AG20443 (cell line): ENCODE measurements around the gene LCP2.
A peak's percentile ranks its signal among the peaks of the same experiment; 100 is the strongest.
"Not testable (repeated sequence)": the region's sequence is repeated elsewhere in the genome, so short reads cannot be mapped to it uniquely, and the experiment has no call there.

ENCODE experiments used
- DNase-seq: peaks from one replicate; pipeline ENCODE4 v3.0.0; 2012; ENCODE audit warnings: low spot score, mixed read lengths

The LCP2 gene

DNA sequence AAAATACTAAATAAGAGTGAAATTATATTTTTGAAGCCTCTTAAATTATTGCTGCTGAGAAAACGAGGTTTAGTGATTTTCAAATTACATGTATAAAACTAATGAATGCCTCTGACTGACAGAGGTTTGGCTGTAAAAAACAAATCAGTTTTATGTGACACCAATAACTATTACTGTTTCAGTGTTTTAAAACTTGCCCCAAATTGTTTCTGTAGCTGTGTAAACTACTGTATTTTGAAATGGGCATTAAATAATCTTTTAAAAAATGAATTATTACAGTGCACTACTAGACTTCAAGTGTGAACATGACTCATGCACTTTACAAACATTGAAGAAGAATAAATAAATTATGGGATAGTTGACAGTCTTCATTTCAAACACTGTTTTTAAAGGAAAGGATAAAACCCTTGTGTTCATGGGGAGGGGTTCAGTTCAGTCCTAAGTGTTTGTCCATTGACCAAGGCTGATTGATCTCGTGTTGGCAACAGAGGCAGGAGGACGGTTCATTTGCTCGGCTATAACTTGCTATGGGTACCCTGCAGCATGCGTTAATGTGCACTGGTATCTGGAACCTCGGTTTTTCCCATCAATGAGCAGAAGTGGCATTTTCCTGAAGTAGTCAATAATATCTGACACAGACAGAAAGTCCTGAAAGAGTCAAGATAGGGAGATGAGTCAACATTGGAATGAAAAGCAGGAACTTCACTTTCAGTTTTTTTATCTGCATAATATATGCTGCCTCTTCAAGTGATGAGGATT lies 49.2 kb downstream of the LCP2 start:
- DNase-seq = no peak

DNA sequence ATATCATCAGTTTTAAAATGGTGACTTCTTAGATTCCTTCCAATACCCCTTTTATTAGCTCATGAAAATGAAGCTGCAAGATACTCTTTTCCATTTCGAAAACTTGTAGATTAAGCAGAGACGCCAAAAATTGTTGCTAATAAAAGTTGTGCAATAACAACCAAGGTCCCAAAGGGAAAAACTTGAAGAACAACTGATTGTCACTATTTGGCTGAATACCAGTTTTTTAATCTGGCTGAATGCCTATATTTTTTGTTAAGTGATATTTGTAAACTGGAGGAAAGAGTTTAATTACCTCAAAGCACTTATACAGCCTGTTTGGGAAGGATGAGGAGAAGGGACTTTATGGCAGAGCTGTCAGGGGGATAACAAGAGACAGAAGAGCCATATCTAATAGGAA lies 50.2 kb downstream of the LCP2 start:
- no peak for DNase-seq

DNA sequence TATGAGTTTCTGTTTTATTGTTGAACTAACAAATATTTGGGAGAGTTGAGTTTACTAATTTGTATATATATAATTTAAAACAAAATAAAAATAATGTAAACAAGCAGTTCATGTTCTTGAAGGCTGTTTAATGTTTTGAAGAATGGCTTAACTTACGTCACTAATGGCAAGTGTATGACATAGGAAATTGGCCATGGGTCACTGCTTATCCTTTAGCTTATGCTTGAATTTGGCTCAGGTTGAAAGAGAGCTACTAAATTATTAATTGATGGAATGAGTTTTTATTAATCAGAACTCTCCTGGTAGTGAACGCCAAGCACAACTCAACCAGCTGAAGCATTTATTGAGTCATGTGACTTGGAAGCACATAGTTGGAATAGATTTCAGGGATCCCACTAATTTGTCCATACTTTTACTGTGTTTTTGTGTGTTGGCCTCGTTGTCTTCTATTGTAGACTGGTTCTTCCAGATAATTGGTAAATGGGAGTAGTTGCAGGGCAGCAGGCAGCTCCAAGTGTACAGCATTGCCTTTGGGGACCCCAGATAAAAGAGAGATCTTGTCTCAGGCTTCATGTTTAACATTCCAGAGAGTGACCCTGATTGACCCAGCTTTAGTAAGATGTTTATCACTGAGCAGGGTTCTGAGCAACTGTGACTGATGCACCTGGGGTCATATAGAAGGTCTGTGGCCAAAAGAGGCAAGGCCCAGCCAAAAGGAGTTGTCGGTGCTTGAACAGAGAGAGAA lies 51.3 kb downstream of the LCP2 start:
- no peak for DNase-seq

GRCh38 chr5:170245436-170245835 lies 52.1 kb downstream of the LCP2 start:
- DNase-seq = not testable (repeated sequence)

DNA sequence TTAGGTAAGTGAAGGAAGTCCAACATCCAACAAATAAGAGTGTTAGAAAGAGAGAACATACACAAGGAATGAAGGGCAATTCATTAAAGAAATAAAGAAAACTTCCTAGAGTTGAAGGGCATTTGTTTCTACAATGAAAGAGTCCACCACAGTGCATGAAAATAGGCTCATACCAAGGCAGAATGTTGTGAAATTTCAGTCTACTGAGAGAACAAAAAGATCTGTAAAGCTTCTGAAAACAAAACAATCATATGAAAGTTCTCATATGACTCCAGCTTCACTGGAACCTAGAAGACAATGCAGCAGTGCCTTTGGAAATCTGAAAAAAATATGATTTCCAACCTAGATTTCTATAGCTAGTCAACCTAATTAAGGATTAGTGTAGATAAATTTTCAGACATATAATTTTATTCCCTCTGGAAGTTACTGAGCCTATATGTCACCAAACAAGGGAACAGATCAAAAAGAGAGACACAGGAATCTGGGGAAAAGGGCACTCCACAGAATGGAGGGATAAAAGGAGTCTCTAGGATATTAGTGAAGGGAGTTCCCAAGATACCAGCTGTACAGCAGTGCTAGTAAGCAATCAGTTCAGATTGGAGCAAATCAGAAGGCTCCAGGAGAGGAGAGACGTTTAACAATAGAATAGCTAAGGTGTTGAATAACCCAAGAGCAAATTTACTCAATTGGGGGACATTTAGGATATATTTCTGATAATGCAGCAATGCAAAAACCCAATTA lies 59.0 kb downstream of the LCP2 start:
- DNase-seq = no peak

GRCh38 chr5:170235876-170236864 lies 61.4 kb downstream of the LCP2 start:
- no peak for DNase-seq

DNA sequence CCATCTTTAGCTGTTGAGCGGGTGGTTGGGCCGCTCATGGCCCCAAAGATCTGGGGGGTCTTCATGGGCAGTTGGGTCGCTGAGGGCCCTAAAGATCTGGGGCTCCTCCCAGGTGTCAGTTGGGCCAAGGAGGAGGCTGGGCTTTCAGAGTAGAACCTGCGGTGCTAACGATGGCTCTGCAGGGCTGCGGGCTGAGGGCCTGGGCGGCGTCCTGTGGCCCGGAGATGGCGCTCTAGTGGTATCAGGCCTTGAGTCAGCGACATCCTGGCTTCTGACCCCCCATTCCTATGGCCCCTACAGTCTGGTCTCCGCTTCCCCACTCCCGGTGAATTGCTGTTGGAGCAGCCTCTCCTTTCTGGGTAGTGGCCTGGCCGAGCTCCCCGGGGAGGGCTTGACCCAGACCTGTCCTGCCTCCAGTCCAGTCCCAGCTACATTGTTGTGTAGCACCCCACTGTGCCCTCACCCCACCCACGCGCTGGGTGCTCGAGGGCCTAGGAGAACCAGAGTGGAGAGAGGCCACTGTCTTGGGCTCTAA lies 64.2 kb downstream of the LCP2 start:
- no peak for DNase-seq

DNA sequence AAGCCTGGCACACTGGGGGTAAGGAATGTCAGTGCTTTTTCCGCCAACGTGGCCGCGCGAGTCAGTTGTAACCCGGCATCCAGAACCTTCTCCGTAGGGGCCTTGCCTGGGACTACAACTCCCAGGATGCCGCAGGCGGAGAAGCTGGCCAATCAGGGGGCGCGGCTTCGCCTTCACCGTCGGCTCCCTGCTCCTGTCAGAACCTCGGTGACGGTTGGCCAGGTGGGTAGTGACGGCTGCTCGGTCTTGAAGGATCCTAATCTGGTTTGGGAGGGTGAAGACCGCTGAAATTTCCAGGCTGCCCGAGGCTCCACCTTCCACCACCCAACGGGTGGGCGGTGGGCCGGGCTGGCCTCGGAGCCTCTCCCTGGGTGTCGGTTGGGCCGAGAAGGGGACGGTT lies 64.8 kb downstream of the LCP2 start, which contains the start of gene C5orf58:
Gene C5orf58, plus strand, starts transcription at position 200 of the 400 bp plus-strand sequence. CDS start 1,992 bp downstream, outside the sequence.
- no peak for DNase-seq

DNA sequence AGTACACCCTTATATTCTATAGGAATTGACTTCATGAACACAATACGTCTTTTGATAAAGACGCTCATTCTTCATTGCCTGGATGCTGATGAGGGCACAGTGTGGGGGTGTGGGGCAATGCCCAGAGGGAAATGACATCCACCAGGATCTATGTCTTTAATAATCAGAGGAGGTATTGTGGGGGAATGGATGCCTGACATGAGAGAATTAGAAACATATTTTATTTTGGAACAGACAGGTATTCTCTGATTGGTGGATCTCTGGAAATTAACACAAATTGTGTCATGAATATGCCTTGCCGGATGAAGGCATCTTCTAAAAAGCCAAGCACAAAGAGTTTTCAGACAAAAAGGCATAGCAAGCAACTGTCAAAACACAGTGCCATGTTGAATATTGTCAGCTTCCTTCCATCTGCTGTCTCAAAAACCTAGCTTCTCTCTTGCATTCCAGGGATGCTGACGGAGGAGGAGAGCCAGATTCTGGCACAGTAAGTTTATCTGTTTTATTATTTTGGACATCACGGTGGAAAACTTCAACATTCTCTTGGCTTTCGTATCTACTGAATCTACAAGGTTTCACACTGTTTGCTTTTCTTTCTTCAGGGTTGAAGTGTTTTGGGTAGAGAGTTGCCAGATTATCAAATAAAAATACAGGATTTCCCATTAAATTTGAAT lies 68.7 kb downstream of the LCP2 start:
- DNase-seq = no peak

DNA sequence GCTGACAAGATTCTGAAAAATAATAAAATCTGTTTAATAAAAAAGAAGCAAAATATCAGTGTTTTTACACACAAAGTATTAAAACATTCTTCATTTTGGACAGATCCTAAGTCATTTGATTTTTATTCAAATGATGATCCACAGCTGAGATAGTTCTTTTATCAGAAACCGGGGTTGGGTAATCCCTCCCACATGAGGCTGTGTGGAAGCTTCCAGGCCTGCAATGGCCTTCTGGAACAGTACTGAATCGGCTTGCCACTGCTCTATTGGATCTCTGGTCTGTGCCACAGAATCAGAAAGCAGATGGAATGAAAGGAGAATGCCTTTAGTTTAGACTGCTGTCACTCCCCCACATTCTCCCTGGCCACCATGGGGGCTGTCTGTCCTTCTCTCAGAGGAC lies 70.9 kb downstream of the LCP2 start:
- DNase-seq = no peak

GRCh38 chr5:170226129-170226615 lies 71.4 kb downstream of the LCP2 start:
- DNase-seq = no peak

- DNase-seq = peak; percentile 81
Observed at GRCh38 chr5:170225326-170226128, 72.0 kb downstream of the LCP2 start.

- no peak for DNase-seq
Observed at GRCh38 chr5:170223906-170224305, 73.7 kb downstream of the LCP2 start.

DNA sequence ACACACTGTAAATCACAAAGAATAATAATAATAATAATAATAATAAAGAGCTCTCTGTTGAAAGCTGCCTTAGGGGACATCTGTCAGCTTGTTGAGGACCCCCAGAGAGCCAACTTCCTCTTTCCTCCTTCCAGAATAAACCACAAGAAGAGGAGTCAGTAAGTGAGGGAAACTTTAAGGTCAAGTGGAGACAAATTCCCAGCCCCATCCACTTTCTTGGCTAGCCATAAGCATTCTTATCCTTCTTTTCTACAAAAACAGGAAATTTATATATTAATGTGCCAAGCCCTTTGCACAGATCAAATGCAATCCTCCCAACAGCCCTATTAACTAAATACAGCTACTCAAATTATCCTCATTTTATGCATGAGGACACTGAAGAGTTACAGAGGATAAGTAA lies 74.2 kb downstream of the LCP2 start:
- no peak for DNase-seq

GRCh38 chr5:170221327-170221741 lies 76.2 kb downstream of the LCP2 start:
- no peak for DNase-seq

DNA sequence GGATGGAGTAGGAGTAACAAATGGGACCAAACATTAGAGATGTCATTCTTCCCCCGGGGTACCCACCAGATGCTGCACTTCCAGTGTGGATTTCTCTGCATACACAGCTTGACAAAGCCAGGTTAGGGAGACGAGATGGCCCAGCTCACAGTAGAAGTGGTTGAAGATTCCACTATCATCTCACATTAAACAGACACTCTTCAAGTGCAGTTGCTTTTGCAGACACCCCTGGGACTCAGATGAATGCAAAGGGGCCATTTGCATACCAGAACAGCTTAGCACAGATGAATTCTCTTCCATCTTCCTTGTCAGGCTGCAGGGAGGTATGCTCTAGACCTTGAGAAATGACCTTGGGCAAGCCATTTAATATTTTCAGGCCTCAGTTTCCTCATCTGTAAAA lies 77.4 kb downstream of the LCP2 start:
- DNase-seq = no peak

GRCh38 chr5:170219615-170220014 lies 78.0 kb downstream of the LCP2 start:
- DNase-seq = peak; percentile 67

- DNase-seq = no peak
Observed at GRCh38 chr5:170218726-170219125, 78.9 kb downstream of the LCP2 start.

DNA sequence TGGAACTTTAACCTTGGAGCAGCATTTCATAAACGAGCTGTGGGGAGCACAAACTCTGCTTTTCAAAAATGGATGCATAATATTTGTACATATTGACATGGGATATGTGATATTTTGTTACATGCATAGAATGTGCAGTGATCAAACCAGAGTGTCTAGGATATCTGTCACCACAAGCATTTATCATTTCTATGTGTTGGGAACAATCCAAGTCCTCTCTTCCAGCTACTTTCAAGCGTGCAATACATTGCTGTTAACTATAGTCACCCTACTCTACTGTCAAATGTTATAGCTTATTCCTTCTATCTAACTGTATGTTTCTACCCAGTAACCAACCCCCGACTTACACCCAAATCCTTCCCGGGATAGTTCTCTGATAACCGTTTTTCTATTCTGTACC lies 79.7 kb downstream of the LCP2 start:
- no peak for DNase-seq
